Stomach (tissue), 4 donors: ENCODE measurements around the gene NRTN.

Source experiments
- CTCF ChIP-seq, 7 experiments: fragments of 450-650 bp in 4 of 7; fragments of 200-600 bp in 3 of 7; sonication (generic) in 3 of 7; IDR thresholded peaks; one replicate each; pipeline ENCODE4 v1.5.1; 2016 to 2019; ENCODE audit warnings: antibody characterized with exemption in 7 of 7, control low read depth in 2 of 7, mild to moderate bottlenecking in 1 of 7
- EP300 ChIP-seq: sonication (generic); formaldehyde crosslinking; IDR thresholded peaks from one replicate; pipeline ENCODE4 v1.6.1; 2017; ENCODE audit warnings: antibody characterized with exemption
- POLR2A ChIP-seq, 4 donors: fragments of 450-650 bp; IDR thresholded peaks; one replicate each; pipeline ENCODE4 v1.6.1; 2016; ENCODE audit warnings: antibody characterized with exemption in 4 of 4, control low read depth in 2 of 4, mild to moderate bottlenecking in 1 of 4, moderate library complexity in 1 of 4
- POLR2AphosphoS5 ChIP-seq, 3 donors: sonication (generic); formaldehyde crosslinking; IDR thresholded peaks; one replicate each; pipeline ENCODE4 v1.6.1; 2016; ENCODE audit warnings: antibody characterized with exemption in 3 of 3

GRCh38 chr19:5773276-5773675, 31.6 kb upstream of the NRTN start:
- no peak for TF ChIP-seq CTCF (IDR thresholded peaks at IDR 0.05)
- TF ChIP-seq POLR2A (IDR thresholded peaks at IDR 0.05), result no peak
- no peak for TF ChIP-seq POLR2AphosphoS5 (IDR thresholded peaks at IDR 0.05)
- no peak for TF ChIP-seq EP300
